Measurements from ENCODE around the gene ZNF423.

Gene ZNF423

GRCh38 chr16:49785970-49786369 lies 69.9 kb downstream of the ZNF423 start:
- TF ChIP-seq EZH2phosphoT487 (IDR thresholded peaks at IDR 0.05; ENCODE audit: borderline replicate concordance, low read length), result no peak
- no peak for TF ChIP-seq CTCF (IDR thresholded peaks at IDR 0.05; ENCODE audit: low read depth, low read length, poor library complexity, severe bottlenecking)
- Histone ChIP-seq H3K4me1 (ENCODE audit: control insufficient read depth, low read length) (no peaks in the 10 kb centered on the region), H3K36me3 (ENCODE audit: control insufficient read depth, low read length) (no peaks in the 10 kb centered on the region), H3K9me3 (ENCODE audit: control insufficient read depth, insufficient read depth, low read length) (no peaks in the 10 kb centered on the region), H4K20me1 (ENCODE audit: control insufficient read depth, insufficient read depth, low read depth, low read length) (no peaks in the 10 kb centered on the region), H3K79me2 (ENCODE audit: control insufficient read depth, low read length) (no peaks in the 10 kb centered on the region), H3K4me2 (ENCODE audit: low read length) (no peak overlapping the region), H3K9me2 (replicated peaks; ENCODE audit: control insufficient read depth, low read length) (no peaks in the 10 kb centered on the region), H3K27me3 (ENCODE audit: control insufficient read depth, low read length) (no peaks in the 10 kb centered on the region), H3K4me3 (ENCODE audit: low read length) (no peak overlapping the region), H3K27ac (ENCODE audit: low read depth, low read length) (no peak overlapping the region), H3F3A (ENCODE audit: control insufficient read depth, insufficient read depth) (no peaks in the 10 kb centered on the region)

GRCh38 chr16:49782405-49782804 lies 73.5 kb downstream of the ZNF423 start:
- Histone ChIP-seq H4K20me1 (ENCODE audit: control insufficient read depth, insufficient read depth, low read depth, low read length) (no peaks in the 10 kb centered on the region), H3K9me2 (replicated peaks; ENCODE audit: control insufficient read depth, low read length) (no peaks in the 10 kb centered on the region), H3K27me3 (ENCODE audit: control insufficient read depth, low read length) (no peaks in the 10 kb centered on the region), H3K27ac (ENCODE audit: low read depth, low read length) (no peak overlapping the region), H3K4me1 (ENCODE audit: control insufficient read depth, low read length) (no peaks in the 10 kb centered on the region), H3K79me2 (ENCODE audit: control insufficient read depth, low read length) (no peaks in the 10 kb centered on the region), H3K36me3 (ENCODE audit: control insufficient read depth, low read length) (no peaks in the 10 kb centered on the region), H3K9me3 (ENCODE audit: control insufficient read depth, insufficient read depth, low read length) (no peaks in the 10 kb centered on the region), H3F3A (ENCODE audit: control insufficient read depth, insufficient read depth) (no peaks in the 10 kb centered on the region), H3K4me3 (ENCODE audit: low read length) (no peak overlapping the region), H3K4me2 (ENCODE audit: low read length) (no peak overlapping the region)
- no peak for TF ChIP-seq CTCF (IDR thresholded peaks at IDR 0.05; ENCODE audit: low read depth, low read length, poor library complexity, severe bottlenecking)
- no peak for TF ChIP-seq EZH2phosphoT487 (IDR thresholded peaks at IDR 0.05; ENCODE audit: borderline replicate concordance, low read length)

GRCh38 chr16:49781401-49781800 lies 74.5 kb downstream of the ZNF423 start:
- H3K9me2 ChIP-seq (replicated peaks; ENCODE audit: control insufficient read depth, low read length), result no peaks in the 10 kb centered on the region
- H3K4me3 ChIP-seq (ENCODE audit: low read length), result no peak overlapping the region
- no peaks in the 10 kb centered on the region for H3K9me3 ChIP-seq (ENCODE audit: control insufficient read depth, insufficient read depth, low read length)
- no peak overlapping the region for H3K4me2 ChIP-seq (ENCODE audit: low read length)
- no peaks in the 10 kb centered on the region for H4K20me1 ChIP-seq (ENCODE audit: control insufficient read depth, insufficient read depth, low read depth, low read length)
- no peak overlapping the region for H3K27ac ChIP-seq (ENCODE audit: low read depth, low read length)
- no peak for TF ChIP-seq CTCF (IDR thresholded peaks at IDR 0.05; ENCODE audit: low read depth, low read length, poor library complexity, severe bottlenecking)
- TF ChIP-seq EZH2phosphoT487 (IDR thresholded peaks at IDR 0.05; ENCODE audit: borderline replicate concordance, low read length), result no peak
- no peaks in the 10 kb centered on the region for H3K27me3 ChIP-seq (ENCODE audit: control insufficient read depth, low read length)
- no peaks in the 10 kb centered on the region for H3K36me3 ChIP-seq (ENCODE audit: control insufficient read depth, low read length)
- H3K79me2 ChIP-seq (ENCODE audit: control insufficient read depth, low read length), result no peaks in the 10 kb centered on the region
- no peaks in the 10 kb centered on the region for H3F3A ChIP-seq (ENCODE audit: control insufficient read depth, insufficient read depth)
- H3K4me1 ChIP-seq (ENCODE audit: control insufficient read depth, low read length), result no peaks in the 10 kb centered on the region

- no peaks in the 10 kb centered on the region for H3K79me2 ChIP-seq (ENCODE audit: control insufficient read depth, low read length)
- H3K9me3 ChIP-seq (ENCODE audit: control insufficient read depth, insufficient read depth, low read length), result no peaks in the 10 kb centered on the region
- H3K27ac ChIP-seq (ENCODE audit: low read depth, low read length), result no peak overlapping the region
- no peak overlapping the region for H3K4me2 ChIP-seq (ENCODE audit: low read length)
- no peak overlapping the region for H3K4me3 ChIP-seq (ENCODE audit: low read length)
- H4K20me1 ChIP-seq (ENCODE audit: control insufficient read depth, insufficient read depth, low read depth, low read length), result no peaks in the 10 kb centered on the region
- H3K4me1 ChIP-seq (ENCODE audit: control insufficient read depth, low read length), result no peaks in the 10 kb centered on the region
- H3K36me3 ChIP-seq (ENCODE audit: control insufficient read depth, low read length), result no peaks in the 10 kb centered on the region
- no peaks in the 10 kb centered on the region for H3F3A ChIP-seq (ENCODE audit: control insufficient read depth, insufficient read depth)
- H3K27me3 ChIP-seq (ENCODE audit: control insufficient read depth, low read length), result no peaks in the 10 kb centered on the region
- no peak for TF ChIP-seq EZH2phosphoT487 (IDR thresholded peaks at IDR 0.05; ENCODE audit: borderline replicate concordance, low read length)
- TF ChIP-seq CTCF (IDR thresholded peaks at IDR 0.05; ENCODE audit: low read depth, low read length, poor library complexity, severe bottlenecking), result no peak
- H3K9me2 ChIP-seq (replicated peaks; ENCODE audit: control insufficient read depth, low read length), result no peaks in the 10 kb centered on the region
Measured at GRCh38 chr16:49780433-49780832, 75.5 kb downstream of the ZNF423 start.

Data from DOHH2 (cell line).